ENCODE results near the gene FBXO30.

DNA sequence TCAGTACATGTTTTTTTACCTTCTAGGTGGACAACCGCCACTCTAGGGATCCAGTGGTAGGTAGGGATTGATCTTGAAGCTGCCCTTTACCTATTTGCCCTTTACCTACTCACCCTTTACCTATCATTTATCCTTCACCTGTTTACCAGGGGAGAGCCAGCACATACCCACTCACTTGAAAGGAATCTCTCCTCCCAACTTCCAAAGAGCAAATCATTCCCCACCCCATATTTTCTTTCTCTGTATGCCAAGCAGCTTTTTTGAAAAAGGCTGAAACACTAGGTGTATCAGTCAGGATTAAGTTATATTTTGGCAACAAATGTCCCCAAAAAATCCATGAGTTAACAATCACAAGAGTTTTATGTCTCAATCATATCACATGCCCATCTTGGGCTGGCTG, 68.7 kb downstream of the FBXO30 start:
- no peak for TF ChIP-seq LEF1 (IDR thresholded peaks at IDR 0.05; ENCODE audit: borderline replicate concordance)
- TF ChIP-seq FOXM1 (IDR thresholded peaks at IDR 0.05; ENCODE audit: borderline replicate concordance) = no peak
- TF ChIP-seq PKNOX1 (IDR thresholded peaks at IDR 0.05) = no peak
- no peak for TF ChIP-seq FOXA1 (IDR thresholded peaks at IDR 0.05)
- TF ChIP-seq SP1 (IDR thresholded peaks at IDR 0.05) = no peak
- TF ChIP-seq SUZ12 (IDR thresholded peaks at IDR 0.05) = no peak
- TF ChIP-seq ARNT (IDR thresholded peaks at IDR 0.05) = no peak
- TF ChIP-seq CTBP1 (IDR thresholded peaks at IDR 0.05; ENCODE audit: borderline replicate concordance) = no peak
- no peak for TF ChIP-seq FOXK2 (IDR thresholded peaks at IDR 0.05)
- TF ChIP-seq BHLHE40 (IDR thresholded peaks at IDR 0.05; ENCODE audit: borderline replicate concordance) = no peak
- no peak for TF ChIP-seq HDGF (IDR thresholded peaks at IDR 0.05; ENCODE audit: borderline replicate concordance)

Measured in HEK293T (cell line).